ENCODE data around the gene NOP14.

GRCh38 chr4:2931512-2932301 is 31.5 kb downstream of the NOP14 start:
- TF ChIP-seq POLR2AphosphoS5 (IDR thresholded peaks at IDR 0.05; ENCODE audit: low read depth, low read length) (peak; percentile 8; the same call in 1 of the 2 replicates), POLR2A (IDR thresholded peaks at IDR 0.05; ENCODE audit: low read depth, low read length) (no peak), TAF1 (IDR thresholded peaks at IDR 0.05; ENCODE audit: low read depth, low read length) (no peak), POU2F2 (IDR thresholded peaks at IDR 0.05; ENCODE audit: low read depth, low read length) (0 out of 2 replicates have a peak, but pooled peaks have one; percentile 47), SPI1 (IDR thresholded peaks at IDR 0.05; ENCODE audit: low read depth, low read length) (peak; percentile 47)

All from GM12891 (cell line).